ENCODE data around the gene EDC4.
"Not testable (repeated sequence)": the region's sequence is repeated elsewhere in the genome, so short reads cannot be mapped to it uniquely, and the experiment has no call there.

Gene EDC4

DNA sequence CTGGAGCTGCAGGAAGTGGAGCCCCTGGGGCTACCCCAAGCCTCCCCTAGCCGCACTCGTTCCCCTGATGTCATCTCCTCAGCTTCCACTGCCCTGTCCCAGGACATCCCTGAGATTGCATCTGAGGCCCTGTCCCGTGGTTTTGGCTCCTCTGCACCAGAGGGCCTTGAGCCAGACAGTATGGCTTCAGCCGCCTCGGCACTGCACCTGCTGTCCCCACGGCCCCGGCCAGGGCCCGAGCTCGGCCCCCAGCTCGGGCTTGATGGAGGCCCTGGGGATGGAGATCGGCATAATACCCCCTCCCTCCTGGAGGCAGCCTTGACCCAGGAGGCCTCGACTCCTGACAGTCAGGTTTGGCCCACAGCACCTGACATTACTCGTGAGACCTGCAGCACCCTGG is 7.7 kb downstream of the EDC4 start:
- no peak for DNase-seq

- no peak for DNase-seq
Measured at GRCh38 chr16:67881621-67882161, 8.8 kb downstream of the EDC4 start.

- no peak for DNase-seq
Measured at GRCh38 chr16:67882374-67883145, 9.7 kb downstream of the EDC4 start.

GRCh38 chr16:67883146-67883871 is 10.5 kb downstream of the EDC4 start:
- DNase-seq: no peak

GRCh38 chr16:67883872-67884261 is 11.0 kb downstream of the EDC4 start:
- peak; percentile 72 for DNase-seq

DNA sequence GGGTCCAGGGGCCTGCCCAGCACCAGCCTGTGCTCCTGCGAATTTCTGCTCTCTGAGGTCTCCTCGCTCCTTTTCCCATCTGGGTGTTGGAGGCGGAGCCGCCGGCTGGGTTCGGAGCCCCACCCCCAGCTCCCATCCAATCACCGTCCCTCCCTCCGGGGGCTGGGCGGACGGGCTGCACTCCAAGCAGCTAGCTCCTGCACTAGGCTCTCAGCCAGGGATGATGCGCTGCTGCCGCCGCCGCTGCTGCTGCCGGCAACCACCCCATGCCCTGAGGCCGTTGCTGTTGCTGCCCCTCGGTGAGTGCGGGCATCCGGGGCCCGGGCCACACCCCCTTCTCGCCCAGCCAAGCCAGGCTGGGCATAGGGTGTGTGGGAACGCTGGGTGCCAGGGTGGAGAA is 11.8 kb downstream of the EDC4 start, which contains the start of gene NRN1L:
TSS of gene NRN1L (plus strand) at position 202 of the 400 bp plus-strand sequence. CDS start at position 221, 19 bp downstream.
- no peak for DNase-seq

GRCh38 chr16:67885545-67885944 is 12.7 kb downstream of the EDC4 start:
- DNase-seq: no peak

DNA sequence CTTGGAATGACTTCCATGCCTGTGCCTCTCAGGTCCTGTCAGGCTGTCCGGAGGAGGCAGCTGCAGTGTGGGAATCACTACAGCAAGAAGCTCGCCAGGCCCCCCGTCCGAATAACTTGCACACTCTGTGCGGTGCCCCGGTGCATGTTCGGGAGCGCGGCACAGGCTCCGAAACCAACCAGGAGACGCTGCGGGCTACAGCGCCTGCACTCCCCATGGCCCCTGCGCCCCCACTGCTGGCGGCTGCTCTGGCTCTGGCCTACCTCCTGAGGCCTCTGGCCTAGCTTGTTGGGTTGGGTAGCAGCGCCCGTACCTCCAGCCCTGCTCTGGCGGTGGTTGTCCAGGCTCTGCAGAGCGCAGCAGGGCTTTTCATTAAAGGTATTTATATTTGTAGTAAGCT is 13.1 kb downstream of the EDC4 start:
- no peak for DNase-seq

DNA sequence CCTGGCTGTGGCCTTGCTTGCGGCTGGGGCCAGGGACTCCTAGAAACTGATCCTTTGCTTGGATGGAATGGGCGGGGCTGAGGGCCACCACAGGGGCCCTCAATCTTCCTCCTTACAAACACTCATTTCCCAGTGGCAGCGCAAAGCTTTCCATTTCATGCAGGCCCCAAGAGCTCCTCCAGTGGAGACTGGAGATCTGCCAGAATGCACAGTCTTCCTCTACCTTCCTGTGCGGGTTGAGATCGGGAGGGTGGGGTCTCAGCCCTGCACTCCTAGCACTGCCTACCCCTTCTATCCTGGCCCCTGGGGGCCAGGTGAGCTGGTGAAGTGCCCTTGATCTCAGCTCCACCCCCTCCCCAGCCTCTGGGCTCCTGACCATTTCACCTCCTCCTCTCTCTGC is 13.5 kb downstream of the EDC4 start:
- DNase-seq: no peak

- DNase-seq: no peak
Measured at GRCh38 chr16:67888331-67888730, 15.5 kb downstream of the EDC4 start.

- no peak for DNase-seq
Measured at GRCh38 chr16:67892375-67892774, 19.5 kb downstream of the EDC4 start.

- DNase-seq: peak; percentile 92
Measured at GRCh38 chr16:67892899-67893742, 20.3 kb downstream of the EDC4 start, which contains the start of gene PSKH1. Gene PSKH1, plus strand, starts transcription at chr16:67893254. Its CDS starts 15,496 bp downstream, at chr16:67908750.

DNA sequence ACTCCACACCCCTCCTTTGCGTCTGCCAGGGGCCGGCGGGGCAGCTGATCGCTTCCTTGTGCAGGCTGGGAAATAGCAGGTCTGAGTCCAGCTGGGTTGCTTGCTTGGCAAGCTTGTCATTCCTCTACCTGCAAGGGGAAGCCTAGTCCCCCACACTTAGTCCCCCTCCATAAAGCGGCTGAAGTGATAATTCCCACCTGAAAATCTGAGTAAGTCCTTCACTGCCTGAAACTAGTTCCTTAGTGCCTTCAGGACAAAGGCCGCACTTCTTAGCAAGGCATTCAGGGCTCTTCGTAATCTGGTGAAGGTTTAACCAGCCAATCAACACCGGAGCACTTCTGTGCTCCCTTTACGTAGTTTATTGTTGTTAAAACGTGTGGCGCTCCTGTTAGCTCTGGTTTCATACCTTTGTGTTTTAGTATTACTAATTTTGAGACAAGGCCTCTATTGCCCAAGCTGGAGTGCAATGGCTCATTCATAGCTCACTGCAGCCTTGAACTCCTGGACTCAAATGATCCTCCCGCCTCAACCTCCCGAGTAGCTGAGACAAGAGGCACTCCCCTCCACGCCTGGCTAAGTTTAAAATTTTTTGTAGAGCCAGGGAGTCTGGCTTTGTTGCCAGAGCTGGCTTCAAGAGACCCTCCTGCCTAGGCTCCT is 21.0 kb downstream of the EDC4 start:
- DNase-seq: no peak

GRCh38 chr16:67897231-67897630 is 24.4 kb downstream of the EDC4 start:
- DNase-seq: no peak

DNA sequence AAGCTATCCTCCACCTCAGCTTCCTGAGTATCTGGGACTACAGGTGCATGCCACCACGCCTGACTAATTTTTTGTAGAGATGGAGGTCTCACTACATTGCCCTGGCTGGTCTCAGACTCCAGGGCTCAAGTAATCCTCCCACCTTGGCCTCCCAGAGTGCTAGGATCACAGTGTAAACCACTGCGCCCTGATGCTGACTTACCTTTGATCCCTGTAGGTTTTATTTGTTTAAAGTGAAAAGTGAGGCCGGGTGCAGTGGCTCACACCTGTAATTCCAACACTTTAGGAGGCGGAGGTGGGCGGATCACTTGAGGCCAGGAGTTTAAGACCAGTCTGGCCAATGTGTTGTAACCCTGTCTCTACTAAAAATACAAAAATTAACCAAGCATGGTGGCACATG is 28.9 kb downstream of the EDC4 start:
- DNase-seq: no peak

DNA sequence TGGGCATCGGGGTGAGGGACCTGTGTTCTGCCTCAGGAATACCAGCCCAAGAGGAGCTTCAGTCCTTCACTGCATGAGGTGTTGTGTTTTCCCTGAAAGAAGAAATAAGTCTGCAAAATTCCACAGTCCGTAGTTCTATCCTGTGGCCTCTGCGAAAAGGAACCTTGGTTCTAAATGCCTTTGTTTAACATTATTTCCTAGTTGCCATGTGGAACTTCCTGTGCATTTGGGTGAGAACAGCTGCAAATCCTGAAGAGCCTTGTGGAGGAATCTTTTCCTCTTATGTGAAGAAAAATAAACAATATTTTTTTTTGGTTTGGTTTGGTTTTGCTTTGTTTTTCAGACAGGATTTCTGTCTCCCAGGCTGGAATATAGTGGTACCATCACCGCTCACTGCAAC is 30.0 kb downstream of the EDC4 start:
- no peak for DNase-seq

DNA sequence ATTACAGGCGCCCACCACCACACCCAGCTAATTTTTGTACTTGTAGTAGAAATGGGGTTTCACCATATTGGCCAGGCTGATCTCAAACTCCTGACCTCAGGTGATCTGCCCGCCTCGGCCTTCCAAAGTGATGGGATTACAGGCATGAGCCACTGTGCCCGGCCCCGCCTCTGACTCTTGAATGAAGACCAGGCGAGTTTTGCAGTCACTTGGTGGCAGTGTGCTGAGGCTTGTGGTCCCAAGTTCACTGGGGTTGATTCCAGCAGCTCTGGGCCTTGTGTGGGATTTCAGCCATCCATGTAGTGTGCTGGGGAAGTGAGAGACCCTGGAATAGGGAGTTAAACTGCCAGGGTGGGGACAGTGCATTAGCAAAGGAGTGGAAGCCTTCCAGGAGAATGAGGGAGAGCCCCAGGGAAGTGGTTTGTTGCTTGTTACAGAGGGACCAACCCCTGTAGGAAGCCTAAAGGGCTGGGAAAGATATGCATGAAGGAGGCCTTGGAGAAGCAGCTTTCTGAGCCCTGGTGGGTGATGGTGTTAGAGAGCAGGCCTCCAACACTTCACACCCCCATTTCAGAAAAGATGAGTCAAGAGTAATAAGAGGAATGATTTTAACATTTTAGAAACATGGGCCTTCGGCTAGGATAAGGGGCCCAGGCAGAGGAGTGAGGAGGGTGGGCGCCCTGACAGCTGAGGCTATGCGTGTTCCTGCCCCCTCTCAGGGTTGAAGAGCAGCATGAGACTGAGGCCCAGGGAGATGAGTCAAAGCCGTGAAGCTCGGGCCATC is 34.7 kb downstream of the EDC4 start:
- DNase-seq: no peak

DNA sequence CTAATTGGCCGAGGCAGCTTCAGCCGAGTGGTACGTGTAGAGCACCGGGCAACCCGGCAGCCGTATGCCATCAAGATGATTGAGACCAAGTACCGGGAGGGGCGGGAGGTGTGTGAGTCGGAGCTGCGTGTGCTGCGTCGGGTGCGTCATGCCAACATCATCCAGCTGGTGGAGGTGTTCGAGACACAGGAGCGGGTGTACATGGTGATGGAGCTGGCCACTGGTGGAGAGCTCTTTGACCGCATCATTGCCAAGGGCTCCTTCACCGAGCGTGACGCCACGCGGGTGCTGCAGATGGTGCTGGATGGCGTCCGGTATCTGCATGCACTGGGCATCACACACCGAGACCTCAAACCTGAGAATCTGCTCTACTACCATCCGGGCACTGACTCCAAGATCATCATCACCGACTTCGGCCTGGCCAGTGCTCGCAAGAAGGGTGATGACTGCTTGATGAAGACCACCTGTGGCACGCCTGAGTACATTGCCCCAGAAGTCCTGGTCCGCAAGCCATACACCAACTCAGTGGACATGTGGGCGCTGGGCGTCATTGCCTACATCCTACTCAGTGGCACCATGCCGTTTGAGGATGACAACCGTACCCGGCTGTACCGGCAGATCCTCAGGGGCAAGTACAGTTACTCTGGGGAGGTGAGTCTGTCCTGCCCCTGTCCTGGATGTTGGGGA is 36.3 kb downstream of the EDC4 start:
- DNase-seq: no peak

DNA sequence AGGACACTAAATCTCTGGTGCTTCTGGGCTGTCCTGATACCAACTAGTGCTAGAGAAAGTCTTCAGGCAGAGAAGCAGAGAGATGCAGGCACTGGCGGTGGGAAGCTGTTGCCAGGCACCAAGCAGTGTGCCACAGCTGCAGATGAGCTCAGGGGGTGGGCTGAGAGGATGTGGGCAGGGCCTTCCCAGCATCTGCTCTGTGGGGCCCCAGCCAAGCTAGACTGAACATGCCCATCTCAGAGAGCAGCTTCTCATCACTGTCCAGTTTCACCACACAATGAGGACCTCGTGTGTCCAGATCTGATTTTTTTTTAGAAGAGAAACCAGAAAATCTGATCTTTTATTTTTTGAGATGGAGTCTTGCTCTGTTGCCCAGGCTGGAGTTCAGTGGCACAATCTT is 37.3 kb downstream of the EDC4 start:
- DNase-seq: no peak

DNA sequence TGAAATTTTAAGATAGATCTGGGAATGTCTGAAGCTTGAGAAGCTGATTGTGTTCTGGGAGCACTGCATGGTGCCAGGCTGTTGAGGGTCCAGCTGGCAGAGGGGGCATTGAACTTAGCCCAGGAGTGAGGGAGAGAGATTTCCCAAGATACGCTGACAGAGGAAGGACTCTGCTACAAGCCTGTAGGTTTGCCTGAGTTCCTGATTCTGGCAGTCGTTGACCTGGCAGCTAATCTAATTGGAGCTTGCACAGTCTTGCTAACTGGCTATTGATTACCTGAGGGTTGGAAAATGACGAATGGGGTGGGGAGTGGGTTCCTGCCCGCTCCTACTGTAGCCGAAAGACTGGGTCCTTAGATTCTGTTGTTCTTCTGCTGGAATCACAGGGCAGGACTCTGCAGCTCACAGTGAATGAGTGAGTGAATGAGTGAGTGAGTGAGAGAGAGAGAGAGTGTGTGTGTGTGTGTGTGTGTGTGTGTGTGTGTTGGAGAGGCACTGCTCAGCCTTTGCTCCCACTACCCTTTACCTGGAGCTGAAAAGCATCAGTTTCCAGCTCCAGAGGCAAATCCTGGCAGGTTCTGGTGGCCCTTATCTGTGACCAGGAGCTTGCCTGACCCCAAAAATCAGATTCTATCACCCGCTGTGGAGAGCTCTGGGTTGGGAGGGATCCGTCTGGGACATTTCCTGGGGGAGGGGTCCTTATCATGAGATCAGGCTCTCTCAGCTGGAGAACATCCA is 42.1 kb downstream of the EDC4 start:
- no peak for DNase-seq

DNA sequence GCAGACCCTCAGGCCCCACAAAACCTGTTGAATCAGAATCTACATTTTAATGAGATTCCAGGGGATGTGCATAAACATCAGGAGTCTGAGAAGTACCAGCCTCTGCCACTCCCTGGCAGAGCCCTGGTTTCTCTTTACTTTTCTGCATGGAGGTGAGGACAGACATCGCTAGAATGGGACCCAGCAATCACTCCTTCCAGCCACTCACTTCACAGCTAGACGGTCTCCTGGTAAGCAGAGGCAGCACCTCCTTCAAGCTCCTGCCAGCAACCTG is 42.6 kb downstream of the EDC4 start:
- not testable (repeated sequence) for DNase-seq
